ENCODE results near the gene FBXO42.
A peak's percentile ranks its signal among the peaks of the same experiment; 100 is the strongest.
"Not testable (repeated sequence)": the region's sequence is repeated elsewhere in the genome, so short reads cannot be mapped to it uniquely, and the experiment has no call there.

Gene FBXO42

DNA sequence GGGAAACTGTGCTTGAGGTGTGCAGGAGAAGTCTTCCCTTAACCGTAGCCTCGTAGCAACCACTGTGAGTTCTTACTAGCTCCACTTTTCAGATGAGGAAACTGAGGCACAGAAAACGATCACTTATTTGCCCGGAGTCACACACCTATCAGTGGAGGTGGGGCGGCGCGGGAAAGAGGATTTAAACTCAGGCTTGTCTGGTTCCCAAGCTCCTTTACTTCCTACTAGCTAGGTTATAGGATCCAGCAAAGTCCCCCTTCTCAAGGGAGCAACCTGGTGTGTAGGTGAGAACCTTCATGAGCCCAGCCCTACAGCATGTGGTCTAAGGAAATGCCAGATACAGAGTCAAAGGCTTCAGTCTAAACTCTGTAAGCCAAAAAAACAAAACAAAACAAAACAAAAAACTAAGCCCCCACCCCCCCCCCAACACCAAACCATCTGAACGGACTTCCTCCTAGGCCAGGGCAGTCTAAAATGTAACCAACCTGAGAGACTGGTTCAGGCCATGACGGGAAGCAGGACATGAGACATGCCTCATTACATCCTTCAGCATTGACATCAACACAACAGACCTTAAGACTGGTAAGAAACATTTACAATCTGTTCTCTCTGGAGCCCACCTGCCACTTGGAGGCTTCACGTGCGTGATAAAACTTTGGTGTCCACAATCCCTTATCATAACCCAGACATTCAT lies 709 bp upstream of the FBXO42 start:
- Mint-ChIP-seq H3K4me1 (ENCODE audit: low read depth) (peaks cover 31% of the 10 kb centered on the region), H3K4me3 (peak overlapping the region; percentile 97), H3K36me3 (ENCODE audit: low read depth) (peaks cover 4% of the 10 kb centered on the region), H3K9me3 (no peaks in the 10 kb centered on the region), H3K27ac (peak overlapping the region; percentile 95), H3K27me3 (no peaks in the 10 kb centered on the region)

DNA sequence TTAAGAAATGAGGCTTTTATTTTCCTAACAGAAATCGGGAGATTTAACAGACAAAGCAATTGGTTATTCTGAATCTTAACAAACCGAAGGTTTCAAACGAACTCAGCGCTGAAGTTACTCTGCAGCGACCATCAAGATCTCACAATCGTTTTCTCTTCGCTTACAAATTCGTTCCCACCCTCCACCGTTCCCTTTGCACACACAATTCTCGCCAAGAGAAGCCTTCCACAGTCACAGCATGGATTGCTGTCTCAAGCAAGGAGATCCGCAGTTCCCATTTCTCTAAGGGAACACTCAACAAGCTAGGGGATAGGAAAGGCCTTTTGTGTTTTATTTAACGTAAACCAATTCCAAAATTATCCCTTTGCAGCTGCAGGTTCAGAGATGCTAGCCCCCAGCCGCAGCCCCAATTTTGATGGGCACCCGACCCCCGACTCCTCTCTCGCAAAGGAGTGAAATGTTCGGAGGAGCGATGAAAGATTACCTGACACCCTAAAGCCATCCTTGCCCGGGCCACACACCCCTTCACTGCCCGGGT lies 755 bp downstream of the FBXO42 start:
- Mint-ChIP-seq H3K4me3 (peak overlapping the region; percentile 97), H3K27me3 (no peaks in the 10 kb centered on the region), H3K4me1 (ENCODE audit: low read depth) (peaks cover 32% of the 10 kb centered on the region), H3K36me3 (ENCODE audit: low read depth) (peaks cover 4% of the 10 kb centered on the region), H3K9me3 (no peaks in the 10 kb centered on the region), H3K27ac (peak overlapping the region; percentile 92)

DNA sequence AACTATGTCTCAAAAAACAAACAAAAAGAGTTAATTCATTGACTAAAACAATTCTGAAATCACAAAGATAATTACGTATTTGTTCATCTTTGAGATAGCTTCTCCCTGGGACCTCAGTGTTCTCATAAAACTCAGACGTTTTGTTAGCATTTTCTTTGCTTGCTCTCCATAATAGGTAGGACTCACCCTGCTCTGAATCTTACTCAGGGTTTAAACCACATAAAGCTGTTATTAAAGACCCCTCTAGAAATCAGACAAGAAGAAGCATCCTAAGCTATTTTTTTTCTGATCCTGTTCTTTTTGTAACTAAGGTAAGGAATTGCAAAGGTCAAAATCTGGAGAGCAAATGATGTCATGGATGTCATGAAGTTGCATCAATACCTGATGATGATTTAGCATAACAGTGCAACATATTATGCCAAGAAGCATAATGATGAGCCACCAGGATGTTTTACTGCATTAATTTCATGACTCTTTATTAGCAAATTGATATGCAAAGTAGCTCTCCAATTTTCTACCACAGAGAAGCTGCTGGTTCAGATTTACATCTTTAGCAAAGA lies 2.4 kb downstream of the FBXO42 start:
- H3K4me1 Mint-ChIP-seq (ENCODE audit: low read depth), result peaks cover 40% of the 10 kb centered on the region
- no peaks in the 10 kb centered on the region for H3K27me3 Mint-ChIP-seq
- no peaks in the 10 kb centered on the region for H3K9me3 Mint-ChIP-seq
- H3K4me3 Mint-ChIP-seq, result no peak overlapping the region
- H3K36me3 Mint-ChIP-seq (ENCODE audit: low read depth), result peaks cover 4% of the 10 kb centered on the region
- no peak overlapping the region for H3K27ac Mint-ChIP-seq

DNA sequence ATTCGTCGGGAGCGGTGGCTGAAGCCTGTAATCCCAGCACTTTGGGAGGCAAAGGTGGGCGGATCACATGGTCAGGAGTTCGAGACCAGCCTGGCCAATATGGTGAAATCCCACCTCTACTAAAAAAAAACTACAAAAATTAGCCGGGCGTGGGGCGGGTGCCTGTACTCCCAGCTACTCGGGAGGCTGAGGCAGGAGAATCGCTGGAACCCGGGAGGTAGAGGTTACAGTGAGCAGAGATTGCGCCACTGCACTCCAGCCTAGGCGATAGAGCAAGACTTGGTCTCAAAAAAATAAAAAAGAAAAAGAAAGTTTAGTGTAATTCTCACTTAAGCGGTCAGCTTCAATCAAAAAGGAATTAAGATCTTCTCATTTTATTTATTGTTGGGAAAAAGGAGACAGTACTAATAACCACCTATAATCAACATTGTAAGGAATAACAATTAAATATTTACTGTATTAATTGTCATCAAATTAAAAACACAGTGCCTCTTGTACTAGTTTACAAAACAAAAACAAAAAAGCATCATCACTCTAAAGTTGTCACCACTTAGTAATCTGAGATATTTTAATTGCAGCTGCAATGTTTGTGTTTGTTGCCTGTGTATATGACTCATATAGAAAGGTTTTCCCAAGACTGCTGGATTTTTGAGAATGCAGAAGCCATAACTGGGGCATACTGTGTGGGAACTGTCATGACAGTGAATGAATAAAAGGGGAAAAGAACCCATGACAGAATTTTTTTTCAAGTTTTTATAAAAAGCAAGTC lies 3.7 kb downstream of the FBXO42 start:
- H3K36me3 Mint-ChIP-seq (ENCODE audit: low read depth), result peaks cover 4% of the 10 kb centered on the region
- peaks cover 40% of the 10 kb centered on the region for H3K4me1 Mint-ChIP-seq (ENCODE audit: low read depth)
- H3K4me3 Mint-ChIP-seq, result no peak overlapping the region

DNA sequence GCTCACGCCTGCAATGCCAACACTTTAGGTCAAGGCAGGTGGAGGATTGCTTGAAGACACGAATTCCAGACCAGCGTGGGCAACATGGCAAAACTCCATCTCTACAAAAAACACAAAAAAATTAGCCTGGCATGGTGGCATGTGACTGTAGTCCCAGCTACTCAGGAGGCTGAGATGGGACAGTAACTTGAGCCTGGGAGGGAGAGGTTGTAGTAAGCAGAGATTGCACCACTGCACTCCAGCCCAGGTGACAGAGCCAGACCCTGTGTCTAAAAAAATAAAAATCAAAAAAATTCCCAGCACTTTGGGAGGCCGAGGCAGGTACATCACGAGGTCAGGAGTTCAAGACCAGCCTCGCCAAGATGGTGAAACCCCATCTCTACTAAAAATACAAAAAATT lies 9.0 kb downstream of the FBXO42 start:
- not testable (repeated sequence) for H3K27me3 Mint-ChIP-seq; H3K27ac Mint-ChIP-seq; H3K4me3 Mint-ChIP-seq; H3K9me3 Mint-ChIP-seq; H3K36me3 Mint-ChIP-seq (ENCODE audit: low read depth)
- H3K4me1 Mint-ChIP-seq (ENCODE audit: low read depth), result peaks cover 19% of the 10 kb centered on the region

More for the DNA sequence above, 3.7 kb downstream of the FBXO42 start:
- H3K27ac Mint-ChIP-seq, result no peak overlapping the region
- H3K27me3 Mint-ChIP-seq, result no peaks in the 10 kb centered on the region
- no peaks in the 10 kb centered on the region for H3K9me3 Mint-ChIP-seq

DNA sequence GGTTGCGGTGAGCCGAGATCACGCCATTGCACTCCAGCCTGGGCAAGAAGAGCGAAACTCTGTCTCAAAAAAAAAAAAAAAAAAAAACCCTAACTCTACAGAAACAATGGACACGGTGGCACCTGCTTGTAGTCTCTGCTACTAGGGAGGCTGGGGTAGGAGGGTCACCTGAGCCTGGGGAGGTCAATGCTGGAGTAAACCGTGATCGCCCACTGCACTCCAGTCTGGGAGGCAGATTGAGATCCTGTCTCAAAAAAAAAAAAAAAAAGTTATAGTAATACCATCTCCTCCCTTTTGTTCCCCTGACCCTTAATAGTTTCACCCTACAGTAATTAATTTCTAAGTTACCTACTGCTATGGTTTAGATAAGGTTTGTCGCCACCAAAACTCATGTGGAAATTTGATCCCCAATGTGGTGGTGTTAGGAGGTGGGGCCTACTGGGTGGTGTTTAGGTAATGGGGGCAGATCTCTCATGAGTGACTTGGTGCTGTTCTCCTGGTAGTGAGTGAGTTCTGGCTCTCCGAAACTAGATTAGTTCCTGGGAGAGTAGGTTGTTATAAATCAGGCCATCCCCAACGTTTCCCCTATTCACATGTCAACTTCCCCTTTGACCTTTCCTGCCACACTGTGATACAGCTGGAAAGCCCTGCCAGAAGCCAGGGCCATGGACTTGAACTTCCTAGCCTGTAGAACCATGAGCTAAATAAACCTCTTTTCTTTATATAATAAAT lies 9.8 kb downstream of the FBXO42 start:
- Mint-ChIP-seq H3K4me3 (no peak overlapping the region), H3K36me3 (ENCODE audit: low read depth) (peaks cover 10% of the 10 kb centered on the region), H3K27me3 (no peaks in the 10 kb centered on the region), H3K9me3 (no peaks in the 10 kb centered on the region), H3K27ac (no peak overlapping the region), H3K4me1 (ENCODE audit: low read depth) (peaks cover 16% of the 10 kb centered on the region)

DNA sequence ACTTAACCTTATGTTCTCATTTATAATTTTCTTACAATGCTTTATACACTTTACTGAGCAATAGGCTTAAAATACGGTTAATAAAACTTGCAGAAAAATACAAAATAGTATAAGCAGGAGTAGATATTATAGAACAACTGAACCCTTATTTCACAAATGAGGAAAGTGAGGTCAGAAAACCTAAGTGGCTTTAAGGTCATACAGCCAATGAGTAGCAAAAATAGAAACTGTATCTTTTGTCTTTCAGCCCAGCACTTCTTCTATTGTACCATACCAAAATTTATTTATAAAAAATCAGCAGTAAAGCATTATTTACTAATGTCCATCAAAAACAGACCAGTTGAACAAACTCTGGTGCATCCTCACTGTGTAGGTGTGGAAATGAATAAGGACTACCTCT lies 11.6 kb downstream of the FBXO42 start:
- H3K36me3 Mint-ChIP-seq (ENCODE audit: low read depth), result peaks cover 14% of the 10 kb centered on the region
- H3K4me1 Mint-ChIP-seq (ENCODE audit: low read depth), result peaks cover 13% of the 10 kb centered on the region
- no peaks in the 10 kb centered on the region for H3K9me3 Mint-ChIP-seq
- H3K27me3 Mint-ChIP-seq, result no peaks in the 10 kb centered on the region
- no peak overlapping the region for H3K27ac Mint-ChIP-seq
- no peak overlapping the region for H3K4me3 Mint-ChIP-seq

DNA sequence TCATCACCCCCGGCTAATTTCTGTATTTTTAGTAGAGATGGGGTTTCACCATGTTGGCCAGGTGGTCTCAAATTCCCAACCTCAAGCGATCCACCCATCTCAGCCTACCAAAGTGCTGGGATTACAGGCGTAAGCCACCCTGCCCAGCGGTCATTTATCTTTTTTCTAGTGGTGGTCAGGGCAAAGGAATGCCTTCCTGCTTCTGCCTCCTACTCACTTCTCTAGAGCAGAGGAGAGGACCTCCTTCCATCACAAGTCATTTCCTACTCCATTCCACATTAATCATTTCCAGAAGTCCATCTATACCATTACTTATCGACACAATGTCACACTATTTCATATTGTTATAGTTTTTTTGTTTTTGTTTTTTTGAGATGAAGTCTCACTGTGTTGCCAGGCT lies 13.3 kb downstream of the FBXO42 start:
- Mint-ChIP-seq H3K27me3 (no peaks in the 10 kb centered on the region), H3K4me3 (no peak overlapping the region), H3K36me3 (ENCODE audit: low read depth) (peaks cover 19% of the 10 kb centered on the region), H3K4me1 (ENCODE audit: low read depth) (peaks cover 22% of the 10 kb centered on the region), H3K27ac (no peak overlapping the region), H3K9me3 (no peaks in the 10 kb centered on the region)

DNA sequence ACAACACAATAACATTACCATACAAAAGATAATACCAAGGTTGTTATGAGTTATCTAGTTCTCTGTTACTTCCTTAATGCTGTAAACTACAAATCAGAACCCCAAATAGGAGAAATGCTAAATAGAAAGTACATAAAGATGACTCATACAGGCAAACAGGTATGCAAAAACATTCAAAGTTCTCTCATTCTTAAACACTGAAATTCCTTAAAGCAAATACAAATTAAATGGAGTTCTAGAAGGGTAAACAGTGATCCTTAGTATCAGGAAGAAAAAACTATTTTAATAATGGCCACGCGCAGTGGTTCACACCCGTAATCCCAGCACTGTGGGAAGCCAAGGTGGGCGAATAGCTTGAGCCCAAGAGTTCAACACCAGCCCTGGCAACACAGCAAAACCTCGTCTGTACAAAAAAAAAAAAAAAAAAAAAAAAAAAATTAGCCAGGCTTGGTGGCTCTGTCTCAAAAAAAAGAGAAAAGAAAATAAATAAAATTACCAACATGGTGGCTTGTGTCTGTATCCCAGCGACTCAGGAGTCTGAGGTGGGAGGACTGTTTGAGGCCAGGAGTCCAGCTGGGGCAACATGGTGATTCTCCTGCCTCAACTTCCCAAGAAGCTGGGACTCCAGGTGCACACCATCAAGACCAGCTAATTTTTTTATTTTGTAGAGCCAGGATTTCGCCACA lies 17.5 kb downstream of the FBXO42 start:
- no peak overlapping the region for H3K4me3 Mint-ChIP-seq
- H3K4me1 Mint-ChIP-seq (ENCODE audit: low read depth), result peaks cover 18% of the 10 kb centered on the region
- peaks cover 13% of the 10 kb centered on the region for H3K36me3 Mint-ChIP-seq (ENCODE audit: low read depth)
- H3K27ac Mint-ChIP-seq, result no peak overlapping the region
- no peaks in the 10 kb centered on the region for H3K9me3 Mint-ChIP-seq
- no peaks in the 10 kb centered on the region for H3K27me3 Mint-ChIP-seq

DNA sequence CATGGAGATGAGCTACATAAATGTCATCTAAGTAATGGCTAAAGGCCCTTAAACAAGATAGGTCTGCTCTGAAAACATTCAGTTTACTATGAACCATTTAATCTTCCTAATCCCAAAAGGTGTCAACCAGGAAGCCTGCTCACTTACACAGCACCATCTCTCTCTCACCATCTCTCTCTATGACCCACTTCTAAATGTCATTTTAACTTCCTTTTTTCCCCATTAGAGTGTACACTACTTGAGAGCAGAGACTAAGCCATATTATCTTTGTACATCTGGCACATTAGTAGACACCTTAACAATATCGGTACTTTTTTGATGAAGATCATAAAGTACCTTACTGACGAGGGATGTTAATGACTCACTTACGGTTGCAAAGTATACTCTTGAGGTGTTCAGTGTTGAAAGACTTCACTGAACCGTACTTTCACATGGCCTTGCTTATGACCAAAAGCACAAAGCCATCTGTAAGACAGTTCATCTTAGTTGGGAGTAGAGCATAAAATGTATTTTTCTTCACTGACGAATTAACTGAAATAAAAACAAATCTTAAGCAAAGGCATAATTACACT lies 25.4 kb downstream of the FBXO42 start:
- Mint-ChIP-seq H3K36me3 (ENCODE audit: low read depth) (peaks cover 11% of the 10 kb centered on the region), H3K9me3 (no peaks in the 10 kb centered on the region), H3K4me1 (ENCODE audit: low read depth) (peaks cover 12% of the 10 kb centered on the region), H3K4me3 (no peak overlapping the region), H3K27ac (no peak overlapping the region), H3K27me3 (no peaks in the 10 kb centered on the region)

DNA sequence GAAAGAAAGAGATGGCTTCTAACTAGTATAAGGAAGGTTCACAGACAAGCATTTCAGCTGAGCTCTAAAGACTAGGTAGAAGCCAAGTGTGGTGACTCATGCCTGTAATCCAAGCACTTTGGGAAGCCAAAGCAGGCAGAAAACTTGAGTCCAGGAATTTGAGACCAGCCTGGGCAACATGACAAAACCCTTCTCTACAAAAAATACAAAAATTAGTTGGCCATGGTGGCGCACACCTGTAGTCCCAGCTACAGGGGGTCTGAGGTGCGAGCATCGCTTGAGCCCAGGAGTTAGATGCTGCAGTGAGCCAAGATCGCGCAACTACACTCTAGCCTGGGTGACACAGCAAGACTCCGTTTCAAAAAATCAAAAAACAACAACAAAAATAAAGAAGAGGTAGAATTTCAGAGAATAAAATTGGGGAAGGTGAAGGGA lies 27.8 kb downstream of the FBXO42 start:
- H3K9me3 Mint-ChIP-seq, result no peaks in the 10 kb centered on the region
- H3K27me3 Mint-ChIP-seq, result no peaks in the 10 kb centered on the region
- H3K27ac Mint-ChIP-seq, result no peak overlapping the region

DNA sequence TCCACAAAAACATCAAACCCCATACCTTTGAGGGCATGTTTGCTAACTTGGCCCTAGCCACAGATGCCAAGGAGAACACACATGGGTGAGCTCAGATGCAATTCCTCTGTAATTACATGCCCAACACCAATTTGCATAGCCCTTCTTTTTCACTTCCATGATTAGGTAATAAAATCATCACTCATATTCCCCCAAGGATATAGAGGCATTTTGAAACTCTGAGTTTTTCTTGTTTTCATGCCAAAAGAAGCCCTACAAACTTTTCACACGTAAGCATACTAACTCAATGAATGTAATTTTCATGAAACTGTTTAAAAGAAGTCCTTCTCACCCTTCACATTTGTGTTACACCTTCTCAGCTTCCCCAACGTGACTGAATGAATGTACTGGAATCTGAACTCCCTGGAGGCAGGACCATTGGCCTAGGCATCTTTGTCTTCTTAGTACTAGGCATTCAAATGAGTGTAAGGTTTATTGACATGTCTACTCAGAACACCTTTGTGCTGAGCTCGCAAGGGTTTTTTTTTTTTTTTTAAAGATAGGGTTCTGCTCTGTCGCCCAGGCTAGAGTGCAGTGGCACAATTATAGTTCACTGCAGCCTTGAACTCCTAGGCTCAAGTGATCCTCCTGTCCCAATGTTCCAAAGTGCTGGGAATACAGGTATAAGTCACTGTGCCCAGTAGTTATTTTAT lies 31.0 kb downstream of the FBXO42 start:
- H3K36me3 Mint-ChIP-seq (ENCODE audit: low read depth), result peaks cover 5% of the 10 kb centered on the region
- H3K27ac Mint-ChIP-seq, result no peak overlapping the region
- H3K4me1 Mint-ChIP-seq (ENCODE audit: low read depth), result peaks cover 9% of the 10 kb centered on the region
- no peak overlapping the region for H3K4me3 Mint-ChIP-seq
- H3K27me3 Mint-ChIP-seq, result no peaks in the 10 kb centered on the region
- no peaks in the 10 kb centered on the region for H3K9me3 Mint-ChIP-seq

More for the DNA sequence above, 27.8 kb downstream of the FBXO42 start:
- Mint-ChIP-seq H3K4me3 (no peak overlapping the region), H3K36me3 (ENCODE audit: low read depth) (peaks cover 11% of the 10 kb centered on the region), H3K4me1 (ENCODE audit: low read depth) (peaks cover 19% of the 10 kb centered on the region)

DNA sequence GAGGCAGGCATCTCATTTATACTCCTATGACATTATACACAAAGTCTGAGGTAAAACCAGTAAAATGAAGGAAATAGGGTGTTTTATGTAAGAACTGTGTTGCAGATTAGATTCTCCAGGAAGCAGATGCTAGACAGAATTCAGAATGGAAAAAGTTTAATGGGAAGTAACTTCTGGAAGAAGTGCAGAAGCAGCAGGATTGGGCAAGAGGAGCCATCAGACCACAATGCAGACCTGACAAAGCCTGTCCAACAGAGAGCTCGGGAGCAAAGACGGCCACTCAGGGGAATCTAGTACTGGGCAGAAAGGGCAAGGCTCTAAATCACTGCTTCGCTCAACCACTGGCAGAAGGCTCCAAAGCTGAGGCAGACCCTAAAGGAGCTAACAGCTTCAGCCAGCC lies 33.7 kb downstream of the FBXO42 start:
- H3K4me3 Mint-ChIP-seq, result no peak overlapping the region
- H3K27me3 Mint-ChIP-seq, result no peaks in the 10 kb centered on the region
- H3K9me3 Mint-ChIP-seq, result no peaks in the 10 kb centered on the region
- H3K4me1 Mint-ChIP-seq (ENCODE audit: low read depth), result peaks cover 9% of the 10 kb centered on the region
- H3K36me3 Mint-ChIP-seq (ENCODE audit: low read depth), result peaks cover 11% of the 10 kb centered on the region
- no peak overlapping the region for H3K27ac Mint-ChIP-seq
